Cardiac fibroblast (primary cell): ENCODE measurements around the gene PER1.
A peak's percentile ranks its signal among the peaks of the same experiment; 100 is the strongest.

Experiments
- DNase-seq, 2 donors: peaks; one replicate each; pipeline versions ENCODE4 v3.0.0 to v3.0.0-alpha.2; 2010; ENCODE audit warnings: low read depth in 2 of 2
- H3K4me3 ChIP-seq, 2 donors: replicated peaks in 1 of 2; 1 replicate in 1 of 2; 2 replicates in 1 of 2; pipeline ENCODE4 v1.5.1; 2011; ENCODE audit warnings: low read depth in 2 of 2, low read length in 2 of 2, mild to moderate bottlenecking in 2 of 2, moderate library complexity in 1 of 2
- CTCF ChIP-seq: IDR thresholded peaks from one replicate; pipeline ENCODE4 v1.5.1; 2011; ENCODE audit warnings: low read depth, mild to moderate bottlenecking, low read length, inconsistent platforms

Gene PER1

GRCh38 chr17:8160741-8161221, 8.6 kb upstream of the PER1 start:
- no peak for DNase-seq
- H3K4me3 ChIP-seq, result no peak overlapping the region
- no peak for TF ChIP-seq CTCF

- no peak for DNase-seq
- no peak overlapping the region for H3K4me3 ChIP-seq
- no peak for TF ChIP-seq CTCF
These were observed 8.0 kb upstream of the PER1 start for GRCh38 chr17:8160224-8160577.

GRCh38 chr17:8159459-8160223, 7.4 kb upstream of the PER1 start:
- H3K4me3 ChIP-seq, result no peak overlapping the region
- no peak for TF ChIP-seq CTCF
- no peak for DNase-seq

GRCh38 chr17:8159032-8159400, 6.8 kb upstream of the PER1 start:
- TF ChIP-seq CTCF, result no peak
- DNase-seq, result no peak
- no peak overlapping the region for H3K4me3 ChIP-seq

- peak; percentile 95 for DNase-seq
- no peak overlapping the region for H3K4me3 ChIP-seq
- peak; percentile 88 for TF ChIP-seq CTCF
These were observed 6.2 kb upstream of the PER1 start for GRCh38 chr17:8158267-8159031.

GRCh38 chr17:8156246-8156992, 4.2 kb upstream of the PER1 start:
- peak; percentile 100 for DNase-seq
- TF ChIP-seq CTCF, result no peak
- H3K4me3 ChIP-seq, result peak overlapping the region; percentile 70 to 82
